KOPT-K1 (cell line): ENCODE measurements around the gene KLRD1.
"Not testable (repeated sequence)": the region's sequence is repeated elsewhere in the genome, so short reads cannot be mapped to it uniquely, and the experiment has no call there.

Experiments
- H3K27ac ChIP-seq: fragments of 200-600 bp; sonication (generic); 2 replicates; pipeline ENCODE4 v1.5.1; 2016; ENCODE audit warnings: antibody characterized with exemption, mild to moderate bottlenecking, low read depth, low read length; ENCODE audit not compliant: poor library complexity, severe bottlenecking
- H3K36me3 ChIP-seq: fragments of 200-600 bp; sonication (generic); 2 replicates; pipeline ENCODE4 v1.5.1; 2017; ENCODE audit warnings: antibody characterized with exemption, mild to moderate bottlenecking, low read length, moderate library complexity; ENCODE audit not compliant: insufficient read depth
- H3K9me3 ChIP-seq: fragments of 200-600 bp; sonication (generic); 2 replicates; pipeline ENCODE4 v1.5.1; 2017; ENCODE audit warnings: antibody characterized with exemption, low read length, mild to moderate bottlenecking; ENCODE audit not compliant: insufficient read depth, poor library complexity, severe bottlenecking

KLRD1 gene

GRCh38 chr12:10361084-10361483 lies 53.4 kb downstream of the KLRD1 start:
- no peaks in the 10 kb centered on the region for H3K9me3 ChIP-seq
- H3K36me3 ChIP-seq = no peaks in the 10 kb centered on the region
- no peak overlapping the region for H3K27ac ChIP-seq

- Histone ChIP-seq H3K9me3 (no peaks in the 10 kb centered on the region), H3K36me3 (no peaks in the 10 kb centered on the region), H3K27ac (no peak overlapping the region)
These were observed 54.0 kb downstream of the KLRD1 start for GRCh38 chr12:10361622-10362021.

- peaks cover 3% of the 10 kb centered on the region for H3K9me3 ChIP-seq
- H3K36me3 ChIP-seq = no peaks in the 10 kb centered on the region
- no peak overlapping the region for H3K27ac ChIP-seq
These were observed 54.7 kb downstream of the KLRD1 start for GRCh38 chr12:10362325-10362724.

GRCh38 chr12:10362828-10363657 lies 55.4 kb downstream of the KLRD1 start:
- peak overlapping the region; percentile 85 for H3K27ac ChIP-seq
- H3K9me3 ChIP-seq = peaks cover 11% of the 10 kb centered on the region
- no peaks in the 10 kb centered on the region for H3K36me3 ChIP-seq

- peak overlapping the region; percentile 85 for H3K27ac ChIP-seq
These were observed 55.9 kb downstream of the KLRD1 start for GRCh38 chr12:10363658-10363913.

GRCh38 chr12:10363914-10364814 lies 56.5 kb downstream of the KLRD1 start:
- H3K9me3 ChIP-seq = peaks cover 19% of the 10 kb centered on the region
- H3K27ac ChIP-seq = peak overlapping the region; percentile 85
- no peaks in the 10 kb centered on the region for H3K36me3 ChIP-seq

More at GRCh38 chr12:10363658-10363913, 55.9 kb downstream of the KLRD1 start:
- no peaks in the 10 kb centered on the region for H3K36me3 ChIP-seq
- H3K9me3 ChIP-seq = peaks cover 16% of the 10 kb centered on the region

GRCh38 chr12:10364815-10365622 lies 57.3 kb downstream of the KLRD1 start:
- no peaks in the 10 kb centered on the region for H3K36me3 ChIP-seq
- peaks cover 19% of the 10 kb centered on the region for H3K9me3 ChIP-seq
- peak overlapping the region; percentile 85 for H3K27ac ChIP-seq

- Histone ChIP-seq H3K36me3 (no peaks in the 10 kb centered on the region), H3K9me3 (peaks cover 19% of the 10 kb centered on the region), H3K27ac (peak overlapping the region; percentile 85)
These were observed 58.2 kb downstream of the KLRD1 start for GRCh38 chr12:10365696-10366405.

- H3K9me3 ChIP-seq = peaks cover 19% of the 10 kb centered on the region
- H3K27ac ChIP-seq = no peak overlapping the region
- H3K36me3 ChIP-seq = no peaks in the 10 kb centered on the region
These were observed 59.2 kb downstream of the KLRD1 start for GRCh38 chr12:10366875-10367274.

- H3K9me3 ChIP-seq = peaks cover 19% of the 10 kb centered on the region
- not testable (repeated sequence) for H3K36me3 ChIP-seq, H3K27ac ChIP-seq
These were observed 60.0 kb downstream of the KLRD1 start for GRCh38 chr12:10367714-10368113.

- peaks cover 19% of the 10 kb centered on the region for H3K9me3 ChIP-seq
- no peaks in the 10 kb centered on the region for H3K36me3 ChIP-seq
- no peak overlapping the region for H3K27ac ChIP-seq
These were observed 60.8 kb downstream of the KLRD1 start for GRCh38 chr12:10368206-10369171.

GRCh38 chr12:10369557-10370415 lies 62.1 kb downstream of the KLRD1 start:
- H3K9me3 ChIP-seq = peaks cover 19% of the 10 kb centered on the region

More at GRCh38 chr12:10369557-10370415, 62.1 kb downstream of the KLRD1 start:
- Histone ChIP-seq H3K36me3 (no peaks in the 10 kb centered on the region), H3K27ac (no peak overlapping the region)
